Measurements from ENCODE around the gene ABHD18.
"Not testable (repeated sequence)": the region's sequence is repeated elsewhere in the genome, so short reads cannot be mapped to it uniquely, and the experiment has no call there.

DNA sequence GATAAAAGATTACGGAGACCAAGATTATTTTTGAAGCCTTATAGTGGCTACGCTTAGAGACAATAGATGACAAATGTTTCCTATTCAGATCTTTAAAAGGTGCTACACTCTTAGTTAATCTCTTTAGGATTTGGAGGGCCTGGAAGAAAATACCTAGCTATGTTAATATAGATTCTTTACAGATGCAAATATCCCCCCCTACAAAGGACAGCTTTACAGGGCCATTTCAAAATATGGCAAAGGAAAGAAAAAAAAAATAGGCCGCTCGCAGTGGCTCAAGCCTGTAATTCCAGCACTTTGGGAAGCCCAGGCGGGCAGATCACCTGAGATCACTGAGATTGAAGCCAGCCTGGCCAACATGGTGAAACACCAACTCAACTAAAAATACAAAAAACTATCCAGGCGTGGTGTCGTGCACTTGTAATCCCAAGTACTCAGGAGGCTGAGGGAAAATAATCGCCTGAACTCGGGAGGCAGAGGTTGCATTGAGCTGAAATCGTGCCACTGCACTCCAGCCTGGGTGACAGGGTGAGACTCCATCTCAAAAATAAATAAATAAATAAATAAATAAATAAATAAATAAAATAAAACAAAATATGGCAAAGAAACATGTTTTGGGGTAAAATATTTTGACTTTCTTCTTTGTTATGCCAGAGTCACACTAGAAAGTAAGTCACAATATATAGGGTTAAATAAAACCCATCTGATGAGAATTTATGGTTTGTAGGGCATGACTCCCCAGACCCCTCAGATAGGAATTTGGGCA is 90.4 kb downstream of the ABHD18 start:
- not testable (repeated sequence) for TF ChIP-seq POLR2A, CTCF (IDR thresholded peaks at IDR 0.05)
